Activated gamma-delta T cell treated with anti-CD3 and anti-CD28 coated beads, Interleukin-2, amount 50 U/mL, for 16 hours (primary cell): ENCODE data around the gene ADAT3.
"Not testable (repeated sequence)": the region's sequence is repeated elsewhere in the genome, so short reads cannot be mapped to it uniquely, and the experiment has no call there.

Source experiments
- DNase-seq: peaks from one replicate; pipeline ENCODE4 v3.0.0-alpha.2; 2020; ENCODE audit warnings: low read depth

ADAT3 gene

GRCh38 chr19:1866693-1867348 is 38.4 kb upstream of the ADAT3 start:
- DNase-seq, result no peak

- DNase-seq, result no peak
Measured at GRCh38 chr19:1867349-1867724, 37.9 kb upstream of the ADAT3 start.

- DNase-seq, result no peak
Measured at GRCh38 chr19:1868971-1869370, 36.2 kb upstream of the ADAT3 start.

- DNase-seq, result no peak
Measured at GRCh38 chr19:1871140-1871597, 34.0 kb upstream of the ADAT3 start.

- no peak for DNase-seq
Measured at GRCh38 chr19:1871630-1872029, 33.6 kb upstream of the ADAT3 start.

- DNase-seq, result no peak
Measured at GRCh38 chr19:1872807-1873523, 32.2 kb upstream of the ADAT3 start.

GRCh38 chr19:1873524-1874473 is 31.4 kb upstream of the ADAT3 start:
- no peak for DNase-seq

- no peak for DNase-seq
Measured at GRCh38 chr19:1874554-1875185, 30.5 kb upstream of the ADAT3 start.

- not testable (repeated sequence) for DNase-seq
Measured at GRCh38 chr19:1875265-1875645, 29.9 kb upstream of the ADAT3 start.

GRCh38 chr19:1875646-1876495 is 29.3 kb upstream of the ADAT3 start:
- DNase-seq, result peak; percentile 77

GRCh38 chr19:1876496-1877279 is 28.5 kb upstream of the ADAT3 start:
- DNase-seq, result not testable (repeated sequence)

GRCh38 chr19:1877280-1877660 is 27.9 kb upstream of the ADAT3 start:
- DNase-seq, result not testable (repeated sequence)

- DNase-seq, result not testable (repeated sequence)
Measured at GRCh38 chr19:1878583-1878982, 26.6 kb upstream of the ADAT3 start.

GRCh38 chr19:1879982-1880381 is 25.2 kb upstream of the ADAT3 start:
- not testable (repeated sequence) for DNase-seq

GRCh38 chr19:1880611-1881392 is 24.4 kb upstream of the ADAT3 start:
- DNase-seq, result no peak

- DNase-seq, result not testable (repeated sequence)
Measured at GRCh38 chr19:1881393-1882088, 23.7 kb upstream of the ADAT3 start.

- DNase-seq, result peak; percentile 69
Measured at GRCh38 chr19:1882089-1882785, 23.0 kb upstream of the ADAT3 start.
